Measurements from ENCODE around the gene SMOC1.

GRCh38 chr14:70006699-70007098 is 127.5 kb downstream of the SMOC1 start:
- TF ChIP-seq TAF1 (IDR thresholded peaks at IDR 0.05; ENCODE audit: borderline replicate concordance, insufficient read depth, low read length) (no peak), SIN3A (IDR thresholded peaks at IDR 0.05; ENCODE audit: borderline replicate concordance, insufficient read depth, low read length) (no peak), REST (IDR thresholded peaks at IDR 0.05; ENCODE audit: insufficient read depth in 1 of 2, low read depth in 2 of 2, low read length in 2 of 2) (no peak), POLR2AphosphoS5 (IDR thresholded peaks at IDR 0.05; ENCODE audit: low read depth, low read length) (no peak)

Data from PFSK-1 (cell line).